Sigmoid colon (tissue), 3 donors: Measurements from ENCODE around the gene NRXN3.

Source experiments
- CTCF ChIP-seq, 4 experiments: fragments of 450-650 bp in 3 of 4; fragments of 200-600 bp in 1 of 4; IDR thresholded peaks; one replicate each; pipeline ENCODE4 v1.5.1; 2016 to 2019; ENCODE audit warnings: antibody characterized with exemption in 4 of 4, mild to moderate bottlenecking in 3 of 4, moderate library complexity in 2 of 4
- POLR2A ChIP-seq, 2 donors: fragments of 450-650 bp; IDR thresholded peaks; one replicate each; pipeline ENCODE4 v1.6.1; 2016; ENCODE audit warnings: antibody characterized with exemption in 2 of 2, mild to moderate bottlenecking in 2 of 2, moderate library complexity in 2 of 2

- no peak for TF ChIP-seq CTCF (IDR thresholded peaks at IDR 0.05)
- TF ChIP-seq POLR2A (IDR thresholded peaks at IDR 0.05) = no peak
Observed at GRCh38 chr14:78897443-78897842, 727.3 kb downstream of the NRXN3 start.
